Activated CD4-positive, alpha-beta T cell treated with anti-CD3 and anti-CD28 coated beads, Interleukin-2, Interleukin-4, amounts not matched to agents 100 ng/mL and 50 ng/mL, durations not matched to agents 16 hours and 8 hours (primary cell): ENCODE data around the gene LAMB4.

Source experiments
- DNase-seq: peaks from one replicate; pipeline ENCODE4 v3.0.0-alpha.2; 2020; ENCODE audit warnings: low spot score

LAMB4 gene

GRCh38 chr7:108010377-108010776, 119.8 kb downstream of the LAMB4 start:
- DNase-seq, result no peak

- no peak for DNase-seq
Measured at GRCh38 chr7:108009873-108010272, 120.3 kb downstream of the LAMB4 start.

GRCh38 chr7:108008827-108009226, 121.3 kb downstream of the LAMB4 start:
- no peak for DNase-seq

- DNase-seq, result no peak
Measured at GRCh38 chr7:108008240-108008639, 121.9 kb downstream of the LAMB4 start.

GRCh38 chr7:108007762-108008161, 122.4 kb downstream of the LAMB4 start:
- DNase-seq, result no peak

GRCh38 chr7:108007261-108007660, 122.9 kb downstream of the LAMB4 start:
- no peak for DNase-seq

GRCh38 chr7:108004220-108005142, 125.7 kb downstream of the LAMB4 start:
- DNase-seq, result no peak

- DNase-seq, result no peak
Measured at GRCh38 chr7:108003599-108003935, 126.6 kb downstream of the LAMB4 start.

- no peak for DNase-seq
Measured at GRCh38 chr7:108002726-108003598, 127.2 kb downstream of the LAMB4 start, which contains the start of gene LAMB1. LAMB1 (minus strand) TSS chr7:108003161; CDS start chr7:108002885, 276 bp downstream.

GRCh38 chr7:108001764-108002725, 128.1 kb downstream of the LAMB4 start:
- no peak for DNase-seq

GRCh38 chr7:108000875-108001763, 129.0 kb downstream of the LAMB4 start:
- no peak for DNase-seq

- no peak for DNase-seq
Measured at GRCh38 chr7:107999779-108000560, 130.2 kb downstream of the LAMB4 start.

- no peak for DNase-seq
Measured at GRCh38 chr7:107998660-107999480, 131.3 kb downstream of the LAMB4 start.

- no peak for DNase-seq
Measured at GRCh38 chr7:107998150-107998549, 132.0 kb downstream of the LAMB4 start.

GRCh38 chr7:107996072-107996882, 133.9 kb downstream of the LAMB4 start:
- no peak for DNase-seq

- DNase-seq, result no peak
Measured at GRCh38 chr7:107995184-107996071, 134.7 kb downstream of the LAMB4 start.

GRCh38 chr7:107994421-107995030, 135.6 kb downstream of the LAMB4 start:
- DNase-seq, result no peak
